ENCODE measurements around the gene IRS4.

Gene IRS4

DNA sequence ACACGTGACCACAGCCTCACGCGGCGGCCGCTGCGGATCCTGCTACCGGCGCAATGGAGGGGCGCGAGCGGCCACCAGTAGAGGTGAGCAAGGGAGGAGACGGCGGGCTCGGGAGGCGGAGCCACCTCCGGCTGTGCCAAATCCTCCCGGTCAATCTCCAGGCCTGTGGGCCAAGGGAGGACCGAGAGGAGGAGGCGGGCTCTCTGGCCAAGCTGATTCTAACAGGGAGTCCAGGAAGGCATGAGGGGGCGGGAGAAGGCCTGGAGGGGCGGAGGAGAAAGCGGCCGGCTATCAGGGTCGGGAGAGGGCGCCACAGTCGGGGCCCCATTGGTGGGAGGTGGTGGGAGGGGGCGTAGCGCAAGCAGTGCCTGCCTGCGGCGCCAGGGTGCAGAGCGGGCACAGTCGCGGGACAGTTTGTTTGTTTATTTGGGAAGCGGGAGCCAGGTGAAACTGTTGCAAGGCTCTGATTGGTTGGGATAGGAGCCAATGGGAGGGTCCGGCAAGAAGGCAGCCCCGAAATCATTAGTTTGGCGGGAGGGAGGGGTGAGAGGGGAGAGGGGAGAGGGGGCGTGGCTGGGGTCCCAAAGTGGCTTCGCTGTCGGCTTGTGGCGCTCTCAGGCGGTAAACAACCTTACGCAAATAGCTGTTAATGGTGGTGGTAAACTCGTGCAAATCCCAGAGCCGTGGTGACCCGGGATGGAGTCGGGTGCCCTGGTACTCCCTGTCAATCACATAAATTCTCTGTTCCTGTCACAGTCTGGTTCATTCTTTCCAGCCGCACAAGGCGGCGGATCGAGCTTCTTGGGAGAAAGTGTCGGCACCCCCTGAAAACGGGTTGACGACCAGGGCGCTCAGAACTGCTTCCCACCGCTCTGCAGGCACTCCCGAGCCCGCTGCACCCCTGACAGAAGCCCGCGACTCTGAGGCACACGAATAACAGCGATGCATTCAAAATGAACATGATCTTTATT, at the start of gene IRS4:
IRS4 (minus strand) TSS at position 55 of the 971 bp plus-strand sequence.
- no peak for DNase-seq

- DNase-seq, result no peak
Measured at GRCh38 chrX:108772549-108772948, 36.2 kb upstream of the IRS4 start.

- DNase-seq, result no peak
Measured at GRCh38 chrX:108763559-108763958, 27.2 kb upstream of the IRS4 start.

DNA sequence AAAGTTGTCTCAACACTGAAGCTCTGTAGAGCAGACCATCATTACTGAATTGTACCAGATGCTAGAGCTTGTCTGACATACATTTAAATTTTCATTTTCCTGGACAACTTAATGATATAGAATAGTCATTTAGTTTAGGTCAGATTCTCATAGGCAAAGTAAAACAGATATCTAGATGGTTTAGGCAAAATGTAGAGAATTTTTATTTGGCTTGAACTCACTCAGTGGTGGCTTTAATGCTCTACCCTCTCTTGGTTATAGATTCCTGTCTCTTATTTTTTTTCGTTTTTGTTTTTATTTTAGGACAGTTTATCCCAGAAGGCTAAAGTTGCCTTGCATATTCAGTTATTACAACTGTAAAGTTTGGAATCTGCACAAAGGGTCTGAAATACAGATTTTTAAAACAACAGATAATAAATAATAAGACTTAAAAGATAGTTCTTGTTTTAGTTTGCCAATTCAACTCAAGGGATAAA, 4.0 kb upstream of the IRS4 start:
- no peak for DNase-seq

- DNase-seq, result no peak
Measured at GRCh38 chrX:108737754-108738153, 1.4 kb upstream of the IRS4 start.

DNA sequence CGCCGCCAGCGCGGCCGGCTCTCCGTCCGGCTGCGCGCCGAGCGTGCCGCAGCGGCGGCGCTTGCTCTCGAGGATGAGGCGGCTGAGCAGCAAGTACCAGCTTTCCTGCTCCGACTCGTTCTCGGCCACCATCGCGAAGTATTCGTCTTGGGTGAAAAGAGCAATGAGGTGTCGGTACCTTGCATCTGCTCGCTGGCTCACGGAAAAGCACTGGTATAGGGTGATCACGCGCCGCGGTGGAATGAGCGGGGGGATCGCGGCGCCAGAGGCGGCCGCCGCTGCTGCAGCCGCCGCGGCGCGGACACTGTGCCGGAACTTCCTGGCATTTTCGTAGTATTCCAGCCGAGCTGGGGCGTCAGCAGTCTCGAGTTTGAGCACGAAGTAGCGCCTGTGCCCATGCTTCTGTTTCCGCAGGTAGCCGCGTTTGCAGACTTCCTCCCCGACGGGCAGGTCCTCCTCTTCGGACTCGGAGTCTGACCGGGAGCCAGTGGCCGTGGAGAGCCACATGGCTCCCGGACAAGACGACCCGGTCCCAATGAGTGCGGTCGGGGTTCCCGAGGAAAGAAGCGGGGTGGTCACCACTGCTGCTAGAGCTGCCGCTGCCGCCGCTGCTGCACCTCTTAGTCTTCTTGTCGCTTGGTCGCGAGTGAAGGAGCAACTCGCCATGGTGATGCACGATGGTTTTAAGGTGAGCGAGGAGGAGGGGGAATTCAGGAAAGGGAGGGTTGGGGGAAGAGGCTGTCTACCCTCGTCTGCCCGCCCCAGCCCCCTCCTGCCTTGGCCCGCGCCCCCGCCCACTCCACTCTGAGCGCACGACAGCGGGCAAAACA, 469 bp downstream of the IRS4 start:
- DNase-seq, result no peak

GRCh38 chrX:108735091-108735678, 1.2 kb downstream of the IRS4 start:
- DNase-seq, result no peak

DNA sequence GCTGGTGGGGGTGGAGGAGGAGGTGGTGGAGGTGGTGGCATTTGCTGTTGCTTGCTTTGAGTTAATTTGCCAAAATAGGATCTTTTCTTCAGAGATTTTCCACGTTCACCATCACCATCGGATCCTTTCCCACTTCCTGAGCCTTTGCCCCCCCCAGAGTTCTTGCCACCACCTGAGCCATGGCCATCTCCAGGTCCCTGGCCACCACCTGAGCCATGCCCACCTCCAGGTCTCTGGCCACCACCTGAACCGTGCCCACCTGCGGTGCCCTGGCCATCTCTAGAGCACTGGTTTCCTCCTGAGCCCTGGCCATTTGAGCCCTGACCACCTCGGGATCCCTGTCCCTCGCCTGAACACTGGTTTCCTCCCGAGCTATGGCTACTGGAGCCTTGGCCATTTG, 1.9 kb downstream of the IRS4 start:
- DNase-seq, result no peak

DNA sequence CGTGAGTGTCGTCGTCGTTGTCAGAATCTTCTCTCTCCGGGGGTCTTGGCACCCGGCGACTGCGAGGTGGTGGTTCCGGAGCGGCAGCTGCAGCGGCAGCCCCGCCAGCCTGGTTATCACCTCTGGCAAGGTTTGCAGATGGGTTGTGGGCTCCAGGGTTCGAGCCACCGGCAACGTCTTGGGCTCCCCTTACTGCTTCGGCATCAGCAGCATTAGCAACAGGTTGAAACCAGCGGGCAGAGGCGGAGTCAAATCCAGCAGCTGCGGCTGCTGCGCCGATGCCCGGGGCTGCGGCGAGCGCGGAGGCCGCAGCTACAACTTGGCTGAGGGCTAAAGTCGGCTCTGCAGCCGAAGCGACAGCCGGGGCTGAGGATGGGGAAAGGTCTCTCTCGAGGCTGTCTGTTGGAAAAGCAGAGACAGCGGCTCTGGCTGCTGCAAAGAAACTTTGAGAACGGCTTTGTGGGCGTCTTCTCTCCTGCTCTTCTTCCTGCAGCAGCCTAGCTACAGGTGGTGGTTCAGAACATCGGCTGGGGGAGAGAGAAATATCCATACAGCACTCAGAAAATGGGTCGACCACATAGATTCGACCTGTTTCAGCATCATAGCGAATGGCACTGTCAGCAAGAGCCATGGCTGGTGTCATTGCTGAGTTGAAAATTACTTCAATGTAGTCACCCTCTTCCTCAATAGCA, 3.6 kb downstream of the IRS4 start:
- no peak for DNase-seq

DNA sequence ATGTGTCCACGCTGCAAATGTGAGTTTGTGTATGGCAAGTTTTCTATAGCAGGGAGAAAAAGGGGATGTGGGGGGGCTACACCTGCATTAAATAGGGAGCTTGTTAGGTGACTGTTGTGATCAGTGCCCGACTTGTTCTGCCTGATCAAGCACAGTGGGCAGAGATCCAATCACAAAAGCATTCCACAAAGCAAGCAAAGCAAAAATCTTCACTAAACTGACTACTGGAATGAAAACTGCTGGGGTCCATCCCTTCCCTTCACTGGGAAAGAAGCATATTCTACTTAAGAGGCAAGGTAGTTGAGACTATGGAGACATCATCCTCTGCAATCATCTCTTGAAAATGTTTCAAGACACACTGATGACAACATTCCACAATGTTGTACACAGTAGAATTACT, 5.2 kb downstream of the IRS4 start:
- DNase-seq, result no peak

GRCh38 chrX:108726748-108727147, 9.6 kb downstream of the IRS4 start:
- no peak for DNase-seq

DNA sequence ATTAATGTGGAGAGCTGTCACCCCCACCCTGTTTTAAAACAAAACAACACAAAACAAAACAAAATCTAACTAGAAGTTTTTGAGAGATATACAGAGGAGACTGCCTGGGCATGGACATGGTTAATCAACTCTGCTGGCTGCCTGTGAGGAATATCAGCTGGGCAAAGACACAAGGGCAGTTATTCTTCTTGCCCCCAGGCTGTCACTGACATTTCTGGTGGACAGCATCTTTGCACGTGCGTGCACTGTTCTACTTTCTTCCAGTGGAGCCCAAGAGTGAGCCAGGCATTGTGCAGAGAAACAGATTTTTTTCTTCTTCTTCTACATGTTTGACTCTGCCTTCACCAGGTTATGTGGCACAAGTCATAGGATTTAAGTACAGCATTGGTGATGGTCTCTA, 13.8 kb downstream of the IRS4 start:
- no peak for DNase-seq

DNA sequence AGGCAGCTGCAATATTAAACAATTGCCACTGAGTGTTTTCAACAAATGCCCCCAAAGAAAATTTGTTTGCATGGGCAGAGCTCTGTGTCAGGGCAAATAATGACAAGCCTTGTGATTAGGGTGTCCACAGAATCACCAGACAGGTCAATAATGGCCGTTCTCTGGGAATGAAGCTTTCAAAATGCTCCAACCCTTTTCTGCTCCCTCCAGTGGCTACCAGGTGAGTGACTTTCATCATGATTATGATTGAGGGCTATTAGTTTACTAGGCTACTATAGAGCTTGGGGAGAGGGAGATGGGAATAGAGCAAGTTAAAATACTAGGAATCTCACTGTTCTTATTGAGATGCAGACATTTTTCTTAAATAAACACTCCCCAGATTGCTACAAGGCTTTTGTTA, 23.5 kb downstream of the IRS4 start:
- no peak for DNase-seq

- DNase-seq, result no peak
Measured at GRCh38 chrX:108704839-108705238, 31.5 kb downstream of the IRS4 start.

- DNase-seq, result no peak
Measured at GRCh38 chrX:108702530-108702929, 33.8 kb downstream of the IRS4 start.

- DNase-seq, result no peak
Measured at GRCh38 chrX:108701633-108702032, 34.7 kb downstream of the IRS4 start.

DNA sequence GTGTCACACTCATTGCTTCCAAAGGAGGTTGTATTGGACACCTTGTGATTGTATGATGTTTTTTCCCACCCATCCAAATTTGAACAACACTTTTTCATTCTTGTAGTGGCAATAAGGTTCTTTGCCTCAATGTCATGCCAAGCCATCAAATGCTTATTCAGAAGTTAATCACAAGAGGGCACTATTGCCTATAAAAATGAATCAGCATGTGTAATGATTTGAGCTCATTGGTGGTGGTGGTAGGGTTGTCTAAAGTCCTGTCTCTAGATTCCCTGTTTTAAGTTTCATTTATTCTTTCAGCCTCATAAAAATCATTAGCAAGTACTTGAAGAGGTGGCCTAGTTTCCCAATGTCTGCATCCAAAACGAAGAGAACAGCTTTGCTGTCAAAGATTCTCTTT, 37.0 kb downstream of the IRS4 start:
- DNase-seq, result no peak

GRCh38 chrX:108696690-108697089, 39.7 kb downstream of the IRS4 start:
- DNase-seq, result no peak
